MCF 10A (cell line): ENCODE results near the gene SRPRA. TPM values are rescaled to one million over a fixed set of nuclear protein-coding genes. Genes with fewer than 3 reads are reported as not detected.
A peak's percentile ranks its signal among the peaks of the same experiment; 100 is the strongest.
"Not testable (repeated sequence)": the region's sequence is repeated elsewhere in the genome, so short reads cannot be mapped to it uniquely, and the experiment has no call there.

Experiments
- BruUV-seq: library from RNA; stranded (reverse); fragments of 400-500 nt; replicated peaks from 2 replicates; lab custom pipeline; 2021; lab: Mats Ljungman, UMichigan
- CTCF ChIA-PET: fragments of 300-600 bp; sonication (Branson Sonifier 250); formaldehyde crosslinking; extraction: SDS; loops from one replicate; lab custom pipeline; 2021; ENCODE audit warnings: antibody characterized with exemption, inconsistent platforms; lab: Yijun Ruan, JAX
- POLR2A ChIA-PET: fragments of 300-600, 350-650 bp; sonication (Branson Sonifier 250); formaldehyde crosslinking; extraction: SDS; loops from one replicate; lab custom pipeline; 2020; ENCODE audit warnings: antibody characterized with exemption, inconsistent platforms; lab: Yijun Ruan, JAX
- DNase-seq: peaks from one replicate; pipeline ENCODE4 v3.0.0-alpha.2; 2018; ENCODE audit not compliant: unreplicated experiment
- H3K27ac Mint-ChIP-seq: one replicate; pipeline ENCODE4 v1.8.0; 2022; ENCODE audit warnings: mild to moderate bottlenecking, low read depth, mixed read lengths; ENCODE audit not compliant: unreplicated experiment
- H3K27me3 Mint-ChIP-seq: one replicate; pipeline ENCODE4 v1.8.0; 2022; ENCODE audit warnings: mixed read lengths; ENCODE audit not compliant: insufficient read depth, unreplicated experiment
- H3K36me3 Mint-ChIP-seq: one replicate; pipeline ENCODE4 v1.8.0; 2022; ENCODE audit warnings: mild to moderate bottlenecking, moderate library complexity, mixed read lengths; ENCODE audit not compliant: insufficient read depth, unreplicated experiment
- H3K4me1 Mint-ChIP-seq: one replicate; pipeline ENCODE4 v1.8.0; 2022; ENCODE audit warnings: mixed read lengths; ENCODE audit not compliant: insufficient read depth, unreplicated experiment
- H3K4me3 Mint-ChIP-seq: one replicate; pipeline ENCODE4 v1.8.0; 2022; ENCODE audit warnings: mild to moderate bottlenecking, moderate library complexity, mixed read lengths; ENCODE audit not compliant: unreplicated experiment
- H3K9me3 Mint-ChIP-seq: one replicate; pipeline ENCODE4 v1.8.0; 2022; ENCODE audit warnings: mixed read lengths; ENCODE audit not compliant: unreplicated experiment
- intact Hi-C: fragments of 100-400 bp; cut with micrococcal nuclease; formaldehyde crosslinking; loops from 2 replicates; pipeline ENCODE4 v1.14.1; 2022
- total RNA-seq: library from RNA; stranded (reverse); gene quantifications from 2 replicates; pipeline ENCODE4 v1.2.3, GENCODE V29; 2022
- TF ChIP-seq, protein P1 (sequence below): fragments of 200-600 bp; IDR thresholded peaks from one replicate; pipeline ENCODE4 v1.8.0; 2022; ENCODE audit warnings: antibody characterized with exemption, mild to moderate bottlenecking; ENCODE audit not compliant: unreplicated experiment

Gene SRPRA
- total RNA-seq, 1 experiment from 2014 or later = 176 TPM

DNA sequence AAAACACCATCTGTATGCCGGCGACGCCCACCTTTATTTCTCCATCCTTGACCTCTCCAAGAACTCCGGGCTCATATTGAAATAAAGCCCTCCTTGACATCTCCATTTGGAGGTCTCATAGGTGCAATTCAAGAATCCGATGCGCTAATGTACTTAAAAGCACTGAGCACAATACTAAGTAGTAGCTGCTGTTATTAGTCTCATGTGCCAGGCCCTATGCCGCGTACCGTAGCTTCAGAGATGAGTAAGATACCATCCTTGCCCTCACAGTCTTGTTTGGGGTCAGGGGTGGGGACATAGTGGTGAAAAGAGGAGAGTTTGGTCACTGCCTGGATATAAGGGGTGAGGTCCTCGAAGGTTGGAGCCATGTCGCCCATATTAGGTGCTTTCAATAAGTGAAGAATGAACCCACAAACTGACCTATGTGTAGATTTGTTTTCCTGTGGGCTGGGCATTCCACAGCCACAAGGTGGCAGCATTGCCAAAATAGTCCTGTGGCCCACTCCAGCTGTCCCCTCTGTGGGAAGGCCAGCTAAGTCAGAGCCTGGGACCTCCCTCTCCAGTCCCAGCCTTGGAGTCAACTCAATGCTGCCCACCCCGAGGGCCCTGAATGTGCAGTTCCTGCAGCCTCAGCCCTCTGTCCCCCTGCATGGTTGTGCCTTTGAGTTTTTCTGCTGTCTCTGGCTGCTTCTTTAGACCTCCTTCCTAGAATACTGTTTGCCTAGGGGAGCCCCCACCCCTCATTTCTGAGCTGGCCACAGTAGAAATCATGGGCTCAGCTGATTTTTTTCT, 41.7 kb upstream of the SRPRA start:
- CTCF ChIA-PET = interaction anchor here (0.5 to 10.1 kb wide), 69 partner anchors 8 to 1372 kb away, joined by 3 to 297 read pairs (median 4); partner anchors contain the start of genes SRPRA and ST3GAL4

DNA sequence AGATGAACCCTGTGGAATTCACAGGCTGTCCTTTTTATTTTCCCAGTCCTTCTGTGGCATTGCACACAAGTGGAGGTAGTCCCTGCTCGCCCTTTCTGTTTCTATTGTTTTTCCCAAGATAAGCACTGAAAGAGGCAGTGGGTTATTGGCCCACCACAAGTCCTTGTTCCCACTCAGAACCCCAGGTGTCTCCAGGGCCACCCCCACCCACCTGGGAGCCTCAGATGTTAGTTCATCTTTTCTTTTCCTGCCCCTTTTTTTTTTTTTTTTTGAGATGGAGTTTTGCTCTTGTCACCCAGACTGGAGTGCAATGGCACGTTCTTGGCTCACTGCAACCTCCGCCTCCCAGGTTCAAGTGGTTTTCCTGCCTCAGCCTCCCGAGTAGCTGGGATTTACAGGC, 40.1 kb upstream of the SRPRA start:
- BruUV-seq, H3K27ac Mint-ChIP-seq, H3K4me3 Mint-ChIP-seq, intact Hi-C loops, H3K9me3 Mint-ChIP-seq, DNase-seq, H3K27me3 Mint-ChIP-seq: not testable (repeated sequence)
- POLR2A ChIA-PET = interaction anchor here (0.7 to 2.6 kb wide), 2 partner anchors 172 to 1905 kb away, joined by 3 to 10 read pairs; no protein-coding TSS in a partner anchor
- peaks cover 40% of the 10 kb centered on the region for H3K36me3 Mint-ChIP-seq
- CTCF ChIA-PET = interaction anchor here (0.6 to 10.1 kb wide), 7 partner anchors 10 to 1536 kb away, joined by 3 to 297 read pairs (median 4); no protein-coding TSS in a partner anchor
- peaks cover 11% of the 10 kb centered on the region for H3K4me1 Mint-ChIP-seq

More for the DNA sequence above, 41.7 kb upstream of the SRPRA start:
- Mint-ChIP-seq H3K36me3 (peaks cover 28% of the 10 kb centered on the region), H3K27me3 (no peaks in the 10 kb centered on the region), H3K4me1 (peaks cover 5% of the 10 kb centered on the region), H3K4me3 (no peak overlapping the region), H3K9me3 (no peaks in the 10 kb centered on the region), H3K27ac (no peak overlapping the region)
- no TSS peak for BruUV-seq
- TF ChIP-seq, protein P1, sequence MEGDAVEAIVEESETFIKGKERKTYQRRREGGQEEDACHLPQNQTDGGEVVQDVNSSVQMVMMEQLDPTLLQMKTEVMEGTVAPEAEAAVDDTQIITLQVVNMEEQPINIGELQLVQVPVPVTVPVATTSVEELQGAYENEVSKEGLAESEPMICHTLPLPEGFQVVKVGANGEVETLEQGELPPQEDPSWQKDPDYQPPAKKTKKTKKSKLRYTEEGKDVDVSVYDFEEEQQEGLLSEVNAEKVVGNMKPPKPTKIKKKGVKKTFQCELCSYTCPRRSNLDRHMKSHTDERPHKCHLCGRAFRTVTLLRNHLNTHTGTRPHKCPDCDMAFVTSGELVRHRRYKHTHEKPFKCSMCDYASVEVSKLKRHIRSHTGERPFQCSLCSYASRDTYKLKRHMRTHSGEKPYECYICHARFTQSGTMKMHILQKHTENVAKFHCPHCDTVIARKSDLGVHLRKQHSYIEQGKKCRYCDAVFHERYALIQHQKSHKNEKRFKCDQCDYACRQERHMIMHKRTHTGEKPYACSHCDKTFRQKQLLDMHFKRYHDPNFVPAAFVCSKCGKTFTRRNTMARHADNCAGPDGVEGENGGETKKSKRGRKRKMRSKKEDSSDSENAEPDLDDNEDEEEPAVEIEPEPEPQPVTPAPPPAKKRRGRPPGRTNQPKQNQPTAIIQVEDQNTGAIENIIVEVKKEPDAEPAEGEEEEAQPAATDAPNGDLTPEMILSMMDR = peak; percentile 82
- POLR2A ChIA-PET = interaction anchor here (0.7 to 2.6 kb wide), 3 partner anchors 25 to 170 kb away, joined by 3 to 10 read pairs (median 5); no protein-coding TSS in a partner anchor
- intact Hi-C loops = loop anchor here (1.0 to 10.0 kb wide), 6 partner anchors 120 to 1034 kb away; no protein-coding TSS in a partner anchor
- peak; percentile 78 for DNase-seq

DNA sequence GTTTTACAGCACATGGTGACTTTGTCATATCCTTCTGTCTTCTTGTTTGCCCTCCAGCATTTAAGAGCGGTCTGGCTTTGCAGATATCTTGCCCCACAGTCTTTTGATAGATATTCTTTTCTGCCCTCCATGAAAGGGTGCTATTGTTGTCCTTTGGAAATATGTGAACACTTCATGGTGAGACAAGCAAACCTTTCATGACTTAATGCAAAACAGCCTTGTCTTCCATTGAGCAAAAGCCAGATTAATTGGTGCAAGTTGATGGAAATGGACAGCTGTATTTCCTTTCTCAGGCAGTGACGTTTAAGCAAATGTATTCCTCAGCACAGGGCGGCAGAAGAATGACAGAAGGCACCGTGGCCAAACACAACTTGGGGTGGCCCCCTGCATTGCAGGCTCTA, 39.6 kb upstream of the SRPRA start:
- CTCF ChIA-PET = interaction anchor here (0.6 to 10.1 kb wide), 7 partner anchors 8 to 1536 kb away, joined by 3 to 297 read pairs (median 7); no protein-coding TSS in a partner anchor
- intact Hi-C loops = no loop called here
- BruUV-seq = no TSS peak
- DNase-seq = no peak
- POLR2A ChIA-PET = interaction anchor here (0.7 kb wide), 1 partner anchor 1905 kb away, joined by 3 read pairs; no protein-coding TSS in a partner anchor
- Mint-ChIP-seq H3K36me3 (peaks cover 43% of the 10 kb centered on the region), H3K27me3 (no peaks in the 10 kb centered on the region), H3K27ac (no peak overlapping the region), H3K4me3 (no peak overlapping the region), H3K9me3 (no peaks in the 10 kb centered on the region), H3K4me1 (peaks cover 11% of the 10 kb centered on the region)
- TF ChIP-seq, protein P1 = no peak

GRCh38 chr11:126307706-126308105, 39.0 kb upstream of the SRPRA start:
- Mint-ChIP-seq H3K27ac (no peak overlapping the region), H3K9me3 (no peaks in the 10 kb centered on the region), H3K27me3 (no peaks in the 10 kb centered on the region), H3K4me3 (no peak overlapping the region), H3K4me1 (peaks cover 11% of the 10 kb centered on the region), H3K36me3 (peaks cover 47% of the 10 kb centered on the region)
- POLR2A ChIA-PET = no interaction called here
- intact Hi-C loops = no loop called here
- peak; percentile 45 for DNase-seq
- CTCF ChIA-PET = interaction anchor here (0.8 to 10.1 kb wide), 6 partner anchors 8 to 1535 kb away, joined by 3 to 297 read pairs (median 7); no protein-coding TSS in a partner anchor
- TF ChIP-seq, protein P1 = peak; percentile 28
- no TSS peak for BruUV-seq
